HG03045 (cell line): Measurements from ENCODE around the gene RDH14.

Experiments used
- ATAC-seq: cut with Tn5 transposase; IDR thresholded peaks from one replicate; pipeline ENCODE4 v1.9.1; 2021; ENCODE audit warnings: mild to moderate bottlenecking, moderate library complexity; ENCODE audit not compliant: unreplicated experiment

Gene RDH14

GRCh38 chr2:18560031-18560796 is at the start of gene RDH14:
TSS of gene RDH14 (minus strand) at chr2:18560653. CDS start at chr2:18560572, 81 bp downstream.
- peak; percentile 95 for ATAC-seq

GRCh38 chr2:18610090-18610489 is 49.6 kb upstream of the RDH14 start:
- ATAC-seq, result no peak

- no peak for ATAC-seq
Measured at GRCh38 chr2:18605115-18605514, 44.7 kb upstream of the RDH14 start.

- ATAC-seq, result no peak
Measured at GRCh38 chr2:18604531-18604885, 44.1 kb upstream of the RDH14 start.

- ATAC-seq, result no peak
Measured at GRCh38 chr2:18603854-18604530, 43.5 kb upstream of the RDH14 start.

- no peak for ATAC-seq
Measured at GRCh38 chr2:18602298-18602697, 41.8 kb upstream of the RDH14 start.

- no peak for ATAC-seq
Measured at GRCh38 chr2:18600255-18600613, 39.8 kb upstream of the RDH14 start.

- ATAC-seq, result no peak
Measured at GRCh38 chr2:18599509-18600254, 39.2 kb upstream of the RDH14 start.

GRCh38 chr2:18598848-18599484 is 38.5 kb upstream of the RDH14 start:
- no peak for ATAC-seq

GRCh38 chr2:18597618-18598017 is 37.2 kb upstream of the RDH14 start:
- no peak for ATAC-seq

- no peak for ATAC-seq
Measured at GRCh38 chr2:18596993-18597392, 36.5 kb upstream of the RDH14 start.

GRCh38 chr2:18593496-18593895 is 33.0 kb upstream of the RDH14 start:
- no peak for ATAC-seq

- ATAC-seq, result no peak
Measured at GRCh38 chr2:18592372-18592771, 31.9 kb upstream of the RDH14 start.

GRCh38 chr2:18589354-18589753 is 28.9 kb upstream of the RDH14 start, which contains the start of gene NT5C1B:
TSS of gene NT5C1B (minus strand) at chr2:18589569. CDS start at chr2:18589468, 101 bp downstream.
- no peak for ATAC-seq

- no peak for ATAC-seq
Measured at GRCh38 chr2:18588802-18589201, 28.3 kb upstream of the RDH14 start.

GRCh38 chr2:18588049-18588448 is 27.6 kb upstream of the RDH14 start:
- no peak for ATAC-seq

- no peak for ATAC-seq
Measured at GRCh38 chr2:18585526-18585925, 25.1 kb upstream of the RDH14 start.

GRCh38 chr2:18584608-18584954 is 24.1 kb upstream of the RDH14 start:
- no peak for ATAC-seq

GRCh38 chr2:18583905-18584607 is 23.6 kb upstream of the RDH14 start:
- ATAC-seq, result no peak

- no peak for ATAC-seq
Measured at GRCh38 chr2:18580606-18581005, 20.2 kb upstream of the RDH14 start.

GRCh38 chr2:18578033-18578432 is 17.6 kb upstream of the RDH14 start:
- no peak for ATAC-seq
